SU-DHL-6 (cell line): ENCODE data around the gene NOTO.
A peak's percentile ranks its signal among the peaks of the same experiment; 100 is the strongest.

ENCODE experiments used
- H2AFZ ChIP-seq: fragments of 200-600 bp; sonication (generic); 2 replicates; pipeline ENCODE4 v1.6.1; 2014; ENCODE audit warnings: low read depth, mild to moderate bottlenecking, moderate library complexity, mixed read lengths, antibody characterized with exemption, low read length; ENCODE audit not compliant: severe bottlenecking
- H3F3A ChIP-seq: fragments of 200-600 bp; shearing (Covaris generic); 2 replicates; pipeline ENCODE4 v1.6.0; 2016; ENCODE audit warnings: antibody characterized with exemption, mild to moderate bottlenecking; ENCODE audit not compliant: insufficient read depth
- H3K27ac ChIP-seq: fragments of 200-600 bp; sonication (generic); 2 replicates; pipeline ENCODE4 v1.5.1; 2016; ENCODE audit warnings: low read depth, mild to moderate bottlenecking, low read length, moderate library complexity, mixed read lengths
- H3K27me3 ChIP-seq: fragments of 200-600 bp; sonication (generic), shearing (Covaris generic); 2 replicates; pipeline ENCODE4 v1.6.0; 2014; ENCODE audit warnings: mild to moderate bottlenecking, low read length
- H3K36me3 ChIP-seq: fragments of 200-600 bp; sonication (generic); 2 replicates; pipeline ENCODE4 v1.6.1; 2014; ENCODE audit warnings: mild to moderate bottlenecking, low read length, mixed read lengths
- H3K4me2 ChIP-seq: fragments of 300-600, 200-600 bp; shearing (Covaris generic), sonication (generic); 2 replicates; pipeline ENCODE4 v1.6.0; 2014; ENCODE audit warnings: low read length, low read depth, mild to moderate bottlenecking; ENCODE audit not compliant: poor library complexity, severe bottlenecking
- H3K4me3 ChIP-seq: fragments of 200-600 bp; sonication (generic); 2 replicates; pipeline ENCODE4 v1.5.1; 2014; ENCODE audit warnings: antibody characterized with exemption, low read length, mild to moderate bottlenecking, mixed read lengths; ENCODE audit not compliant: insufficient read depth, poor library complexity, severe bottlenecking
- H3K79me2 ChIP-seq: fragments of 200-600 bp; sonication (generic); 2 replicates; pipeline ENCODE4 v1.6.1; 2014; ENCODE audit warnings: mild to moderate bottlenecking, low read length, moderate library complexity; ENCODE audit not compliant: insufficient read depth
- H3K9ac ChIP-seq: fragments of 200-600 bp; sonication (generic); 2 replicates; pipeline ENCODE4 v1.7.0; 2014; ENCODE audit warnings: mild to moderate bottlenecking, low read length
- H3K9me2 ChIP-seq: fragments of 200-600 bp; sonication (generic); replicated peaks from 2 replicates; pipeline ENCODE4 v1.6.1; 2014; ENCODE audit warnings: low read length; ENCODE audit not compliant: insufficient read depth
- H3K9me3 ChIP-seq: fragments of 200-600 bp; sonication (generic); 2 replicates; pipeline ENCODE4 v1.6.1; 2014; ENCODE audit warnings: low read length, mixed read lengths; ENCODE audit not compliant: insufficient read depth
- H4K20me1 ChIP-seq: fragments of 200-600 bp; sonication (generic); 2 replicates; pipeline ENCODE4 v1.6.1; 2014; ENCODE audit warnings: low read depth, mild to moderate bottlenecking, antibody characterized with exemption, low read length, moderate library complexity, mixed read lengths
- CTCF ChIP-seq: fragments of 200-600 bp; sonication (generic); IDR thresholded peaks from one replicate; pipeline ENCODE4 v1.5.1; 2017; ENCODE audit warnings: antibody characterized with exemption, mild to moderate bottlenecking, low read length, moderate library complexity; ENCODE audit not compliant: insufficient read depth, poor library complexity, severe bottlenecking
- EZH2phosphoT487 ChIP-seq: fragments of 200-600 bp; sonication (generic), shearing (Covaris generic); conservative IDR thresholded peaks from 2 replicates; pipeline ENCODE4 v1.6.1; 2018; ENCODE audit warnings: mild to moderate bottlenecking, antibody characterized with exemption, low read length, moderate library complexity, mixed read lengths

Gene NOTO

GRCh38 chr2:73215254-73215653 lies 12.9 kb downstream of the NOTO start:
- Histone ChIP-seq H4K20me1 (no peaks in the 10 kb centered on the region), H3K27ac (no peak overlapping the region; the same call in 1 of the 2 replicates), H3K79me2 (peaks cover 43% of the 10 kb centered on the region), H3K36me3 (no peaks in the 10 kb centered on the region), H3F3A (no peaks in the 10 kb centered on the region), H3K4me2 (peak overlapping the region; percentile 87), H3K9me3 (no peaks in the 10 kb centered on the region), H2AFZ (no peak overlapping the region), H3K4me3 (peak overlapping the region; percentile 62), H3K9me2 (no peaks in the 10 kb centered on the region), H3K27me3 (no peaks in the 10 kb centered on the region), H3K9ac (peak overlapping the region; percentile 72)
- TF ChIP-seq CTCF = no peak
- no peak for TF ChIP-seq EZH2phosphoT487

- Histone ChIP-seq H3K9ac (no peak overlapping the region), H3K36me3 (no peaks in the 10 kb centered on the region), H3K9me2 (no peaks in the 10 kb centered on the region), H3K27me3 (no peaks in the 10 kb centered on the region), H3K79me2 (peaks cover 43% of the 10 kb centered on the region), H3K4me2 (no peak overlapping the region), H2AFZ (no peak overlapping the region), H3F3A (no peaks in the 10 kb centered on the region), H3K27ac (no peak overlapping the region), H3K4me3 (no peak overlapping the region), H4K20me1 (no peaks in the 10 kb centered on the region), H3K9me3 (no peaks in the 10 kb centered on the region)
- no peak for TF ChIP-seq EZH2phosphoT487
- no peak for TF ChIP-seq CTCF
Measured at GRCh38 chr2:73217160-73217559, 14.8 kb downstream of the NOTO start.

GRCh38 chr2:73217826-73218225 lies 15.5 kb downstream of the NOTO start:
- Histone ChIP-seq H3K27ac (no peak overlapping the region), H3K27me3 (no peaks in the 10 kb centered on the region), H3K9me3 (no peaks in the 10 kb centered on the region), H3F3A (no peaks in the 10 kb centered on the region), H3K9me2 (no peaks in the 10 kb centered on the region), H3K4me2 (no peak overlapping the region), H3K79me2 (peaks cover 43% of the 10 kb centered on the region), H2AFZ (no peak overlapping the region), H3K36me3 (no peaks in the 10 kb centered on the region), H4K20me1 (no peaks in the 10 kb centered on the region), H3K9ac (no peak overlapping the region), H3K4me3 (no peak overlapping the region)
- TF ChIP-seq CTCF (no peak), EZH2phosphoT487 (no peak)

GRCh38 chr2:73218298-73218697 lies 15.9 kb downstream of the NOTO start:
- H3K9me2 ChIP-seq = no peaks in the 10 kb centered on the region
- no peaks in the 10 kb centered on the region for H3K27me3 ChIP-seq
- H3K9ac ChIP-seq = no peak overlapping the region
- no peaks in the 10 kb centered on the region for H3K9me3 ChIP-seq
- H3K4me2 ChIP-seq = no peak overlapping the region
- peaks cover 43% of the 10 kb centered on the region for H3K79me2 ChIP-seq
- no peak overlapping the region for H3K27ac ChIP-seq
- no peaks in the 10 kb centered on the region for H3F3A ChIP-seq
- no peak overlapping the region for H3K4me3 ChIP-seq
- H3K36me3 ChIP-seq = no peaks in the 10 kb centered on the region
- H4K20me1 ChIP-seq = no peaks in the 10 kb centered on the region
- no peak overlapping the region for H2AFZ ChIP-seq
- no peak for TF ChIP-seq EZH2phosphoT487
- no peak for TF ChIP-seq CTCF
